ENCODE data around the gene PRUNE2. TPM values are rescaled to one million over a fixed set of nuclear protein-coding genes. Genes with fewer than 3 reads are reported as not detected.
A peak's percentile ranks its signal among the peaks of the same experiment; 100 is the strongest.

PRUNE2 gene
- total RNA-seq, 4 donors from 2014 or later = 67.6 to 105 (median 95.6) TPM

DNA sequence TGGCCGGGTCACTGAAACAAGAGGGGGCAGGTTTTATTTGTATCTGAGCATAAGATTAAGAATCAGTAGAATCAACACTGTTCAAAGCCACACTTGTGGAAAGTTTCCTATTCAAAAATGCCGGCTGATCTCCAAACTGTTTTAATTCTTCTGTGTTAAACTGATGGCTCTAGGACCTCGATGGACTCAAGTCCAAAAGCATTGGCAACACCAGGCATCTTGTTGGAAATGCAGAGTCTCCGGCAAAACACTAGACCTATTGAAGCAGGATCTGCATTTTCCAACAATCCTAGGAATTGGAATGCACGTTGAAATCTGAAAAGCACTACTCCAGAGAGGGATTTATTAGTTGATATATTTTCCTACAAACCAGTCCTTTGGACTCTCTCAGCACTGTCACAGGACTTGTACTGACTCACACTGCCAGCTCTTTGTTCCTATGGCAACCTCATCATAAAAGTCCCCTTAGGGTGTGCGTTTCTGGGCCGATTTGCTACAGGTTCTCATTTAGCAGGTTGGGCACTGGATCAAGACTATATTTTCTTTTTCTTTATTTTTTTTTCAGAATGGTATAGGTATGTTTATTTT lies 189.7 kb downstream of the PRUNE2 start:
- no peak overlapping the region for H3K4me3 ChIP-seq
- H3K27ac ChIP-seq = peak overlapping the region in 2 of 4 donors; percentile 2 to 54
- intact Hi-C loops (cut with DNase I; ENCODE audit: low total_unique reads) = no loop called here
- H3K27me3 ChIP-seq = no peaks in the 10 kb centered on the region
- no peak for DNase-seq
- H3K4me1 ChIP-seq = peaks cover 0 to 14% (median 8%) of the 10 kb centered on the region in 4 donors
- WGBS, 2 donors (ENCODE audit: low coverage in 1 of 2) = 55 to 59% methylated on average over 6 to 7 of the region's 7 CpGs
- in situ Hi-C loops (cut with MboI; ENCODE audit: low pct_ligation_motif_present in 1 of 4, low pct_unique_long_range_greater_than_20kb in 1 of 4, low sequenced_read_pairs in 3 of 4) = loop anchor here in 2 of 4 donors (25.0 kb wide), 2 partner anchors 104 to 279 kb away; no protein-coding TSS in a partner anchor
- no peaks in the 10 kb centered on the region for H3K36me3 ChIP-seq
- H3K9me3 ChIP-seq = no peaks in the 10 kb centered on the region
- TF ChIP-seq POLR2AphosphoS5 (IDR thresholded peaks at IDR 0.05) (no peak), EP300 (IDR thresholded peaks at IDR 0.05; ENCODE audit: low read depth) (no peak), POLR2A (IDR thresholded peaks at IDR 0.05) (no peak)
- TF ChIP-seq, protein P1, sequence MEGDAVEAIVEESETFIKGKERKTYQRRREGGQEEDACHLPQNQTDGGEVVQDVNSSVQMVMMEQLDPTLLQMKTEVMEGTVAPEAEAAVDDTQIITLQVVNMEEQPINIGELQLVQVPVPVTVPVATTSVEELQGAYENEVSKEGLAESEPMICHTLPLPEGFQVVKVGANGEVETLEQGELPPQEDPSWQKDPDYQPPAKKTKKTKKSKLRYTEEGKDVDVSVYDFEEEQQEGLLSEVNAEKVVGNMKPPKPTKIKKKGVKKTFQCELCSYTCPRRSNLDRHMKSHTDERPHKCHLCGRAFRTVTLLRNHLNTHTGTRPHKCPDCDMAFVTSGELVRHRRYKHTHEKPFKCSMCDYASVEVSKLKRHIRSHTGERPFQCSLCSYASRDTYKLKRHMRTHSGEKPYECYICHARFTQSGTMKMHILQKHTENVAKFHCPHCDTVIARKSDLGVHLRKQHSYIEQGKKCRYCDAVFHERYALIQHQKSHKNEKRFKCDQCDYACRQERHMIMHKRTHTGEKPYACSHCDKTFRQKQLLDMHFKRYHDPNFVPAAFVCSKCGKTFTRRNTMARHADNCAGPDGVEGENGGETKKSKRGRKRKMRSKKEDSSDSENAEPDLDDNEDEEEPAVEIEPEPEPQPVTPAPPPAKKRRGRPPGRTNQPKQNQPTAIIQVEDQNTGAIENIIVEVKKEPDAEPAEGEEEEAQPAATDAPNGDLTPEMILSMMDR (IDR thresholded peaks at IDR 0.05) = no peak

GRCh38 chr9:76713381-76713780 lies 192.5 kb downstream of the PRUNE2 start:
- TF ChIP-seq POLR2A (IDR thresholded peaks at IDR 0.05) (no peak), POLR2AphosphoS5 (IDR thresholded peaks at IDR 0.05) (no peak), EP300 (IDR thresholded peaks at IDR 0.05; ENCODE audit: low read depth) (no peak)
- TF ChIP-seq, protein P1 (IDR thresholded peaks at IDR 0.05) = no peak
- in situ Hi-C loops (cut with MboI; ENCODE audit: low pct_ligation_motif_present in 1 of 4, low pct_unique_long_range_greater_than_20kb in 1 of 4, low sequenced_read_pairs in 3 of 4) = loop anchor here in 2 of 4 donors (25.0 kb wide), 2 partner anchors 101 to 276 kb away; no protein-coding TSS in a partner anchor
- Histone ChIP-seq H3K27me3 (no peaks in the 10 kb centered on the region), H3K9me3 (no peaks in the 10 kb centered on the region), H3K4me3 (no peak overlapping the region), H3K4me1 (peaks cover 0 to 14% (median 8%) of the 10 kb centered on the region in 4 donors), H3K36me3 (no peaks in the 10 kb centered on the region), H3K27ac (no peak overlapping the region)
- intact Hi-C loops (cut with DNase I; ENCODE audit: low total_unique reads) = no loop called here
- 61 to 65% methylated on average over 2 to 5 of the region's 5 CpGs for WGBS, 2 donors (ENCODE audit: low coverage in 1 of 2)
- no peak for DNase-seq

DNA sequence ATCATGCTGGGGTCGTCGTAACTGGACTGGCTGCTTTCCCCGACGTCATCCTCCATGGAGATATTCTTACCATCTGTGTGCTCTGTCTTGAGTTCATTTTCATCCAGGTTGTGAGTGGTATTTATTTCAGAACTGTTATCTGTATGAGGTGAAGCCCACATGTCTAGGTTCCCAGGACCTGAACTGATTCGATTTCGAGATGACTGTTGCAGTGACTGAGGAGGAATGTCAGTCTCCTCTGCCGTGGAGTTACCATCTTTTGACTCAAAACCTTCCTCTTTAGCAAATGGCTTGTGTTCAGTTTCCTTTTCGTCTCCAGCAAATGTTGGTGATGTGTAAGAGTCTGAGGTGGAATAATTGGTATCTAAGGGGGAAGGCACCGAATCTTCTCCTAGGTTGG lies 196.9 kb downstream of the PRUNE2 start:
- Histone ChIP-seq H3K36me3 (no peaks in the 10 kb centered on the region), H3K27me3 (peaks cover 11% of the 10 kb centered on the region), H3K4me3 (no peak overlapping the region), H3K27ac (no peak overlapping the region), H3K9me3 (no peaks in the 10 kb centered on the region), H3K4me1 (peaks cover 0 to 2% (median 0%) of the 10 kb centered on the region in 4 donors)
- intact Hi-C loops (cut with DNase I; ENCODE audit: low total_unique reads) (loop anchor here (10.0 kb wide), 1 partner anchor 254 kb away; the partner anchor contains the start of gene GCNT1), in situ Hi-C loops (cut with MboI; ENCODE audit: low pct_ligation_motif_present in 1 of 4, low pct_unique_long_range_greater_than_20kb in 1 of 4, low sequenced_read_pairs in 3 of 4) (loop anchor here in 2 of 4 donors (25.0 kb wide), 2 partner anchors 97 to 272 kb away; no protein-coding TSS in a partner anchor)
- no peak for TF ChIP-seq EP300 (IDR thresholded peaks at IDR 0.05; ENCODE audit: low read depth)
- TF ChIP-seq, protein P1 (IDR thresholded peaks at IDR 0.05) = no peak
- TF ChIP-seq POLR2A (IDR thresholded peaks at IDR 0.05) = no peak
- no peak for TF ChIP-seq POLR2AphosphoS5 (IDR thresholded peaks at IDR 0.05)
- WGBS, 2 donors (ENCODE audit: low coverage in 1 of 2) = 83 to 88% methylated on average over 4 to 9 of the region's 9 CpGs
- DNase-seq = no peak

DNA sequence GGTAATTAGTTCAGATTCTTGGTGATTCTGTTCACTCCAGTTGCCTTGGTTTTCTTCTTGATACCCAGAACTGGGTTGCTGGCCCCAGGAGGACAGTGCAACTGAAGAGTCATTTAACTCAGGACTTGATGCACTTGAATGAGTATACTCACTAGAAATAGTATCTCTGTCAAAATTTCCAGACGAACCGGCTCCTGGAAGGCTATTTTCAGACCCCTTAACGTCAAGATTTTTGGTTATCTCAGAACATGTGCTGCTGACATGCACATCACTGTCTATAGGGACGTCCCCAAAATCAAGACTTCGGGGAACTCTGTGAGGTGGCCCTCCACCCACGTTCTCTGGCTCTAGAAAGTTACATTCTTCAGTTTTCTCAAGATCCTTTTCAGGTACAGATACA lies 198.4 kb downstream of the PRUNE2 start:
- in situ Hi-C loops (cut with MboI; ENCODE audit: low pct_ligation_motif_present in 1 of 4, low pct_unique_long_range_greater_than_20kb in 1 of 4, low sequenced_read_pairs in 3 of 4) (loop anchor here in 2 of 4 donors (25.0 kb wide), 2 partner anchors 95 to 270 kb away; no protein-coding TSS in a partner anchor), intact Hi-C loops (cut with DNase I; ENCODE audit: low total_unique reads) (loop anchor here (10.0 kb wide), 1 partner anchor 253 kb away; the partner anchor contains the start of gene GCNT1)
- Histone ChIP-seq H3K27me3 (peaks cover 11% of the 10 kb centered on the region), H3K27ac (no peak overlapping the region), H3K9me3 (no peaks in the 10 kb centered on the region), H3K4me3 (no peak overlapping the region), H3K36me3 (no peaks in the 10 kb centered on the region), H3K4me1 (peaks cover 0 to 2% (median 0%) of the 10 kb centered on the region in 4 donors)
- TF ChIP-seq POLR2A (IDR thresholded peaks at IDR 0.05) = no peak
- TF ChIP-seq, protein P1 (IDR thresholded peaks at IDR 0.05) = no peak
- no peak for TF ChIP-seq EP300 (IDR thresholded peaks at IDR 0.05; ENCODE audit: low read depth)
- no peak for TF ChIP-seq POLR2AphosphoS5 (IDR thresholded peaks at IDR 0.05)
- 77 to 83% methylated on average over 6 of the region's 6 CpGs for WGBS, 2 donors (ENCODE audit: low coverage in 1 of 2)
- no peak for DNase-seq

All from transverse colon (tissue), 4 donors.